CD4-positive, alpha-beta T cell treated with Interleukin-10 for 1 hour (primary cell): Measurements from ENCODE around the gene FAM3C.

Experiments used
- DNase-seq: peaks from one replicate; pipeline ENCODE4 v3.0.0-alpha.2; 2020

FAM3C gene

GRCh38 chr7:121376979-121377378 lies 19.1 kb downstream of the FAM3C start:
- no peak for DNase-seq

DNA sequence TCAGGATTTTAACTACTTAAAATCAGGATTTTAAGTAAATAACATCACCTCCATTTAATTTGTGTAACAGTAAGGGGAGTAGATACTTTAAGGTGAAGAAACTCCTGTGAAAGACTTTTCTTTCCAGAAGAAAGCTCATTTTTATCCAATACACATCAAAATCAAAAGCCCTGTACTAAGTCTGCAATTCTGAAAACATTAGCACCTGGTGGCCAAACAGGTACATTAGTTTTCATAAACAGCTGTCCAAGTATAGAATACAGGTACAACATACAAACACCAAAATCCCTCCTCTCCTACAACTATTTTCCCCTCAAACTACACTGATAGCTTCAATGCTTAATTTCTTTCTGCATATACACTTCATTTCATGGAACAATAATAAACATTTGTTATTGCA lies 22.9 kb downstream of the FAM3C start:
- no peak for DNase-seq

DNA sequence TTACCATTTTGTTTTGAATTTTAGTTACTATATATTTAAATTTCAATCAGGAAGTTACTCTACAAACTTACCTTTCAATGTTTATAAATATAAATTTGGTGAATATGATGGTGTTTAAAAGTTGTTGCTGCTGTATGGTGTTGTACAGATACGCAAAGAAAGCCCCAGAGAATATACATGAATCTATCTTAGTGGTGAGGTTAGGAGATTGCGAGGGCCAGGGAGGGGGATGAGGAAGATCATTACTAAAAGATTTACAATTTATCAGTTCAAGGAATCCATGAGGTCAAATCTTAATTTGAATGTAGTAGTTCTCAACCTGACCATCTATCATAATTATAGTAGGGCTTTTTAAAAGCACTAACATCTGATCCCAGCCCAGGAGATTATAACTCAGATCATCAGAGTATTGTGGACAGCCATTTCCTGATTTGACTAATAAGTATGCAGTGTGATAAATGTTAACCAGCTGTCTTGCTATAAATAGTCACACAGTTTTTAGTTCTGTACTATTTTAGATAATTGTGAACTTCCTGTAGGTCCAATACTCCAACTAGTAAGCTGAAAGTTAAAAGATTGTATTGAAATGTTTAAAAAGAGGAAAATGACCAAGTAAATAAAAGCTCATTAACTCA lies 23.6 kb downstream of the FAM3C start:
- DNase-seq: peak; percentile 32

DNA sequence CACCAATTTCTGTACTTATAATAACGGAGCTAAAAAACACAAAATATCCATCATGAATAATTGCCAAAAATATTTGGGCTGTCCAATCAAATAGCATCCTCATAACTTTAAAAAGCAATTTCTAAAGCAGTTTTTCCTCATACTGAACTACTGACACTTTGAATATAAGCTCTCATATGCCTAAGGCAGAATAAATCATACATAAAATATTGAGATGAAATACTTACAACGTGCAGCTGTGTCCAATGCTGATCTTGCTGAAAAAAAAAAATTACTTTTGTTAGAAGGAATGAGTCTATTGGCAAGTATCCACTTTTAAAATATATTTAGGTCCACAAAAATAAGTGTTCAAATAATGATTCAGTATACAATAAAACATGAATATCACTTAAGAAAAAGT lies 24.2 kb downstream of the FAM3C start:
- DNase-seq: no peak

GRCh38 chr7:121371367-121371766 lies 24.7 kb downstream of the FAM3C start:
- no peak for DNase-seq

DNA sequence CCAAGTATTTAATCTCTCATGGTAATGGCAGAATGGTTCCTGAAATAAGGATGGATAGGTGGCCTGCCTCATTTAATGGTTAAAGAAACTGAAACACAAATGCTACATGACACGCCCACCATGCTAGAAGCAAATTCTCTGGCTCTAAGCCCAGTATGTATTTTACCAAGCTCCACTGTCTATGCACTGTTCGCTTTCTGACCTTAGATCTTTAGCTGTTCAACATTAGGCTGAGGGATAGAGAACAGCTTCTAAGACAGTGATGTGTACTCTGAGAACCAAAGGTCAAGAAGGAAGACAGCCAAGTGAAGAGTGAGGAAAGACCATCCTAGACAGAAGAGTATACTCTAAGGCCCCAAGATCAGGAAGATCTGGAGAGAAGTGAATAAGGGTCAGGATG lies 26.6 kb downstream of the FAM3C start:
- no peak for DNase-seq

- peak; percentile 68 for DNase-seq
Measured at GRCh38 chr7:121366852-121367431, 29.2 kb downstream of the FAM3C start.

- peak; percentile 4 for DNase-seq
Measured at GRCh38 chr7:121360564-121360963, 35.5 kb downstream of the FAM3C start.

DNA sequence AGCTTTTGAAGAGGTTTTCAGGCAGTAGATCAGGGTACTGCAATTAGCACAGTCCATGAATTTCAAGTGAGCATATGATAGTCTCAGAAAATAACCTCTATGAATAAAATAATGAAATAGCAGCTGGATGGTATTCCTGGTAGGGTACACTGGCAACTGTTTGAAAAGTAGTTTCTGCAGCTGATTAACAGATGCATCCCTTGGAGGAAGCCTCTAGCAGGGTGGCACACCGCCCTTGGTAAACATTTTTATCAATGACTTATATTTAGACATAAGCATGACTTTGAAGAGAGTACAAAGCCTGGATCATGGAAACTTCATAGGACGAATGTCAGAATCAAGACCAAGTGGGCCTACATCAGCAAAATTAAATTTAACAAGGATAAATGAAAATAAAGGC lies 40.5 kb downstream of the FAM3C start:
- DNase-seq: no peak

- no peak for DNase-seq
Measured at GRCh38 chr7:121352323-121352722, 43.8 kb downstream of the FAM3C start.

GRCh38 chr7:121351682-121352081 lies 44.4 kb downstream of the FAM3C start:
- DNase-seq: no peak

GRCh38 chr7:121344497-121344896 lies 51.6 kb downstream of the FAM3C start:
- no peak for DNase-seq

- no peak for DNase-seq
Measured at GRCh38 chr7:121344093-121344492, 52.0 kb downstream of the FAM3C start.

DNA sequence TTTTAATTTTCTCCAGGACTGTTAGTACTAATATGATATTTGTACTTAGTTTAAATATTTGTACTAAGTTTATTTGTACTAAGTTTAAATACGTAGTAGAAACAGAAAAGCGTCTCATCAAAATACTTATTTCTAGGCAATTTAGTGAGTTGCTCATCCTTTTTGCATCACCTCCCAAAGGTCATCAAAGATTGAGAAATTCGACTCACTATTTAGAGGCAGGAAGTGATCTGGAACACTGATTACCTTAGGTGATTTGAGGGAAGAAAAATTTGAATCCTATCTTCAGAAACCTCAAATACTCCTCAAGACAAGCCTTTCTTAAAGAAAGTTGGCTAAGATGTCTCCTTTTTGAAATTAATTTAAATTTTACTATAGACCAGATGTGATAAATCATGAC lies 52.8 kb downstream of the FAM3C start:
- no peak for DNase-seq

GRCh38 chr7:121342631-121343030 lies 53.5 kb downstream of the FAM3C start:
- no peak for DNase-seq

DNA sequence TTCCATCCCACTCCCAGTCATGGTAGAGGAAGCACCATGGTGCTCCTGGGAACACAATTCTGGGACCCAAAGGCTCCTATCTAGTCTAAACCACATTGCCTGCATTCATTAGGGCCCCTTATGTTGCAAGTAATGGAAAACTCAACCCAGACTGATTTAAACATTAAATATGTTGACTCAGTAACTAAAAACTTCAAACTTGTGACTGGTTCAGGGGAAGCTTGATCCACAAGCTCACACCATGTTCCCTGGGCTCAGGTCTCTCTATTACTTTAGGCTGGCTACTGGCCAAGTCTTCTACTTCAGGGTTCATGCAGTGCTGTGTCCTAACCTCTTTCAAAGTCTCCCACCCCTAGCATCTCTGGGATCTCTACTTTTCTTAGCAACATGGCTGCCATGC lies 54.2 kb downstream of the FAM3C start:
- no peak for DNase-seq

DNA sequence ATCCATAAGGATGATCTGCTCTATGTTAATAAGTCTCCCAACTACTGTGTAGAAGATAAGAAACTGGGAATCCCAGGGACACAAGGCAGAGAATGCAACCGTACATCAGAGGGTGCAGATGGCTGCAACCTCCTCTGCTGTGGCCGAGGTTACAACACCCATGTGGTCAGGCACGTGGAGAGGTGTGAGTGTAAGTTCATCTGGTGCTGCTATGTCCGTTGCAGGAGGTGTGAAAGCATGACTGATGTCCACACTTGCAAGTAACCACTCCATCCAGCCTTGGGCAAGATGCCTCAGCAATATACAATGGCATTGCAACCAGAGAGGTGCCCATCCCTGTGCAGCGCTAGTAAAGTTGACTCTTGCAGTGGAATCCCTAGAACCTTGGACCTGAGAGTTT lies 57.0 kb downstream of the FAM3C start:
- DNase-seq: no peak

DNA sequence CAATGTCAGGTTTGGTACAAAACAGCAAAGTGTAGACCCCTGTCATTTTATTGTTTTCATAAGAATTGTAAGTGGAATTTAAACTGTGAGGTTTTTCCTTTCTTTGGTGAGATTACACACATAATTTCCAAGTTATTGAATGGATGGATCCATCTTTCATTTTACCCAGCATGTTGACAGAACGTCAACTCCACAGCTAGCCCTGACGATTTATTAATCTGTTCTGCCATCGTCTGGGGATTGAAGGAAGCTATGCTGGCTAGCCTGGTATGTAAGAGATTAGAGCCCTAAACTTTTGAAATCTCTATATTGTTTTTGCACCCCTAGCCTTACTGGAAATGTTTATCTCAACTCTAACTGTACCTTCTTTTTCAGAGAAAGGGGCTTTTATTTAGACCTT lies 58.7 kb downstream of the FAM3C start:
- no peak for DNase-seq

DNA sequence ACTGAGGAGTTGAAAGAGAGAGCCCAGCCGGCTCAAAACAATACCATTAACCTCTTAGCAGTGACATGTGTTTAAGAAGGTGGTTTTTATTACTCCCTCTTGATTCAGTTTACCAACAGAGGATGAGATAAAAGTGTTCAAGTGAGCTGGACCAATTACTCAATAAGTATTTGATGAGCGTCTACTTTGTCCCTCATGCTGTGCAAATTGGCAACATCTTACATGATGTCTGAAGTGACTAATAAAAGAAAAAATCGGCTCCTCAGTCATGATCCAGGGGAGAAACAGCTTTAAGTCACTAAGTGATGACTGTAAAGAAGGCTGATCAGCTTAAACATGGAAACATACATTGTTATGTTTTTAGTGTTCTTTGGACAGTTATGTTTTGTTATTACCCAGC lies 59.5 kb downstream of the FAM3C start:
- DNase-seq: no peak

GRCh38 chr7:121334875-121335648 lies 61.0 kb downstream of the FAM3C start:
- DNase-seq: no peak

DNA sequence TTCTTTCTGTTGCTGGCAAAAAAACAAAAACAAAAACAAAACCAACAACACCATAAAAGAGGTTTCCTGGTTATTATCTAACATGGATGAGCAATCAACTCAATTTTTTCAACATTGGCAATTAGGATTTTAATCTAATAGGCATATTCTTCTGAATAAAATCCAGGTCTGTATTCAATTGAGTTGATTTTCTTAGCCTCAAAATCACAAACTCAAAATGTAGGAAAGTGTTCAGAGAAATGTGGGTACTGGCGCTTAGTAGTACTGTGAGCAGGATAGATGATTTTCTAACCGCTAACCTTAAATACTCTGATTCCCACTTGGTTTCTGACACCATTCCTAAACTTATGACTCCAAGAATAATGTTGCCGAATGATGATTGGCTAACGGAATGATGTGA lies 61.7 kb downstream of the FAM3C start:
- DNase-seq: no peak

- no peak for DNase-seq
Measured at GRCh38 chr7:121331574-121331973, 64.5 kb downstream of the FAM3C start.

GRCh38 chr7:121331048-121331447 lies 65.1 kb downstream of the FAM3C start:
- no peak for DNase-seq

GRCh38 chr7:121330053-121330833 lies 65.9 kb downstream of the FAM3C start:
- no peak for DNase-seq
